MM.1S (cell line): ENCODE measurements around the gene SEPTIN10.
A peak's percentile ranks its signal among the peaks of the same experiment; 100 is the strongest.

ENCODE experiments used
- DNase-seq: peaks from one replicate; pipeline ENCODE4 v3.0.0-alpha.2; 2015
- H2AFZ ChIP-seq: fragments of 300-600 bp; sonication (generic); 2 replicates; pipeline ENCODE4 v1.6.0; 2016; ENCODE audit warnings: antibody characterized with exemption, low read length
- H3F3A ChIP-seq: fragments of 300-600 bp; sonication (generic); 2 replicates; pipeline ENCODE4 v1.6.1; 2016; ENCODE audit warnings: mild to moderate bottlenecking, antibody characterized with exemption, low read length, moderate library complexity, mixed read lengths; ENCODE audit not compliant: insufficient read depth
- H3K27ac ChIP-seq: fragments of 300-600 bp; sonication (generic); 2 replicates; pipeline ENCODE4 v1.5.1; 2016; ENCODE audit warnings: mild to moderate bottlenecking, low read length
- H3K27me3 ChIP-seq: fragments of 300-600 bp; sonication (generic); replicated peaks from 2 replicates; pipeline ENCODE4 v1.6.0; 2016; ENCODE audit warnings: low read length; ENCODE audit not compliant: insufficient read depth
- H3K36me3 ChIP-seq: fragments of 300-600 bp; sonication (generic); replicated peaks from 2 replicates; pipeline ENCODE4 v1.6.1; 2016; ENCODE audit warnings: mild to moderate bottlenecking, low read length, mixed read lengths; ENCODE audit not compliant: insufficient read depth
- H3K4me1 ChIP-seq: fragments of 300-600 bp; sonication (generic); 2 replicates; pipeline ENCODE4 v1.6.1; 2016; ENCODE audit warnings: low read length, mixed read lengths
- H3K4me2 ChIP-seq: fragments of 300-600 bp; sonication (generic); 2 replicates; pipeline ENCODE4 v1.6.0; 2016; ENCODE audit warnings: low read depth, low read length
- H3K4me3 ChIP-seq: fragments of 300-600 bp; sonication (generic); 2 replicates; pipeline ENCODE4 v1.5.1; 2016; ENCODE audit warnings: low read length, mixed read lengths
- H3K79me2 ChIP-seq: fragments of 300-600 bp; sonication (generic); 2 replicates; pipeline ENCODE4 v1.6.1; 2016; ENCODE audit warnings: mixed run types, low read length, mixed read lengths
- H3K9ac ChIP-seq: fragments of 300-600 bp; sonication (generic); 2 replicates; pipeline ENCODE4 v1.6.1; 2016; ENCODE audit warnings: low read length, mixed read lengths
- H3K9me2 ChIP-seq: fragments of 300-600 bp; sonication (generic); replicated peaks from 2 replicates; pipeline ENCODE4 v1.6.1; 2016; ENCODE audit warnings: mild to moderate bottlenecking, low read length, mixed read lengths; ENCODE audit not compliant: insufficient read depth
- H3K9me3 ChIP-seq: fragments of 300-600 bp; sonication (generic); replicated peaks from 2 replicates; pipeline ENCODE4 v1.6.1; 2016; ENCODE audit warnings: mild to moderate bottlenecking, low read length, mixed read lengths; ENCODE audit not compliant: insufficient read depth
- H4K20me1 ChIP-seq: fragments of 300-600 bp; sonication (generic); 2 replicates; pipeline ENCODE4 v1.6.1; 2016; ENCODE audit warnings: mild to moderate bottlenecking, low read length, moderate library complexity, mixed read lengths; ENCODE audit not compliant: insufficient read depth
- EZH2 ChIP-seq: fragments of 300-600 bp; sonication (generic); optimal IDR thresholded peaks from 2 replicates; pipeline ENCODE3; 2017; ENCODE audit warnings: low read depth, mild to moderate bottlenecking, antibody characterized with exemption, low read length, mixed read lengths
- EZH2phosphoT487 ChIP-seq: fragments of 300-600 bp; sonication (generic); IDR thresholded peaks from 2 replicates; pipeline ENCODE4 v1.6.1; 2018; ENCODE audit warnings: antibody characterized with exemption, low read length
- TF ChIP-seq, protein P1 (sequence below): fragments of 300-600 bp; sonication (generic); IDR thresholded peaks from 2 replicates; pipeline ENCODE4 v1.5.1; 2016; ENCODE audit warnings: antibody characterized with exemption, low read length, mixed read lengths

The SEPTIN10 gene

DNA sequence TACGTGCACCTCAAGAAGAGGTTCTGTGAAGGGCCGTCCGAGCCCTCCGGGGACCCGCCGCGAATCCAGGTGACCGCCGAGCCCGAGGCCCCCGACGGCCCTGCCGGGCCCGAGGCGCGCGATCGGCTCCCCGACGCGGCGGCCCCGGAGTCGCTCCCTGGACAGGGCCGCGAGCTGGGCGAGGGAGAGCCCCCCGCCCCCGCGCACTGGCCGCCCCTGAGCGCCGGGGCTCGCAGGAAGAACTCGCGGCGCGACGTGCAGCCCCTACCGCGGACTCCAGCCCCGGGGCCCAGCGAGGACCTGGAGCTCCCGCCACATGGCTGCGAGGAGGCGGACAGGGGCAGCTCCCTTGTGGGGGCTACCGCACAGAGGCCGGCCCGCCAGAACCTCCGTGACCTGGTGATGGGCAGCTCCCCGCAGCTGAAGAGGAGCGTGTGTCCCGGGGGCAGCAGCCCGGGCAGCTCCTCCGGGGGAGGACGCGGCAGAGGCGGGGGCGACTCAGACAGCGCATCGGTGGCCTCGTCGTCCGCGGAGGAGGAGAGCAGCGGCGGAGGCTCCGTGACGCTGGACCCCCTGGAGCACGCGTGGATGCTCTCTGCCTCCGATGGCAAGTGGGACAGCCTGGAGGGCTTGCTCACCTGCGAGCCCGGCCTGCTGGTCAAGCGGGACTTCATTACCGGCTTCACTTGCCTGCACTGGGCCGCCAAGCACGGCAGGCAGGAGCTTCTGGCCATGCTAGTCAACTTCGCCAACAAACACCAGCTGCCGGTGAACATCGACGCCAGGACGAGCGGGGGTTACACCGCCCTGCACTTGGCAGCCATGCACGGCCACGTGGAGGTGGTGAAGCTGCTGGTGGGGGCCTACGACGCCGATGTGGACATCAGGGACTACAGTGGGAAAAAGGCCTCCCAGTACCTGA lies 1.2 kb upstream of the SEPTIN10 start:
- Histone ChIP-seq H2AFZ (no peak overlapping the region), H3K4me2 (peak overlapping the region; percentile 37; the same call in 1 of the 2 replicates)

DNA sequence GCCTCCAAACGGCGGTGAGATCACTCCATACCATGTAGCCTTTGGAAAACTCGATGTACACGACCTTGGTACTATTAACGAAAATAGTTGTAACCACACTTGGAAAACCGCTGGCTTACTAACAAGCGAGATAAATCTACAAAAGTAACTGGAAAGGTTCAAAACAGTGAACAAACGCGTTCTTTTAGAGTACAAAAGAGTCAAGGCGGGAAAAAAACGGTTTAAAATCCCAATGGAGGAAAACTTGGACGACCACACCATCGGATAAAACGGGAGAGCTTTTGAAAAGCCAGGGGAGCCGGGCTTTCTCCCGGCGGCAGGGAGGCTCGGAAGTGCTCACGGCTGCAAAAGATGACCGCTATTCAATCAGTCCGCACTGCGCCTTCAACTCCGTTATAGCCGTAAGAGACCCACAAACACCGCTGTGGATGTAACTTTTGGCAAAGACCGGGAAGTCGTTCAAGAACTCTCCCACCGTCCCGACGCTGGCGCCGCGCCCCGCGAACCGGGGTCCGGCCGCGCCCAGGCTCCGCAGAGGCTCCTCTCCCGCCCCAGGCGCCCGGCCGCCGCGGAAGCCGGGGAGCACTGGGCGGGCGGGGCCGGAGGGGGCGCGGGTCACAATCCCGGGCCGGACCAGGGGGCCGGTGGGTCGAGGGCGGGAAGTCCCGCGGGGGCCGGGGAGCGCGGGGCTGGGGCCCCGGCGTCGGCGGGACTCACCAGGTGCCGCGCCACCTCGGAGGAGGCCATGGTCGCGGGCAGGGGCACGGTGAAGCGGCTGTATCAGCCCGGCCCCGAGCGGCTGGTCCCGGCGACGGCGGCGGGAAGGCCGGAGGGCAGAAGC lies 465 bp downstream of the SEPTIN10 start:
- peak overlapping the region; percentile 95 for H3K4me3 ChIP-seq
- H3K9me2 ChIP-seq, result no peaks in the 10 kb centered on the region
- H3F3A ChIP-seq, result peaks cover 35% of the 10 kb centered on the region
- no peaks in the 10 kb centered on the region for H3K9me3 ChIP-seq
- no peaks in the 10 kb centered on the region for H3K36me3 ChIP-seq
- H2AFZ ChIP-seq, result peak overlapping the region; percentile 48; the same call in 1 of the 2 replicates
- no peaks in the 10 kb centered on the region for H4K20me1 ChIP-seq
- peak overlapping the region; percentile 81 for H3K4me2 ChIP-seq
- TF ChIP-seq, protein P1, sequence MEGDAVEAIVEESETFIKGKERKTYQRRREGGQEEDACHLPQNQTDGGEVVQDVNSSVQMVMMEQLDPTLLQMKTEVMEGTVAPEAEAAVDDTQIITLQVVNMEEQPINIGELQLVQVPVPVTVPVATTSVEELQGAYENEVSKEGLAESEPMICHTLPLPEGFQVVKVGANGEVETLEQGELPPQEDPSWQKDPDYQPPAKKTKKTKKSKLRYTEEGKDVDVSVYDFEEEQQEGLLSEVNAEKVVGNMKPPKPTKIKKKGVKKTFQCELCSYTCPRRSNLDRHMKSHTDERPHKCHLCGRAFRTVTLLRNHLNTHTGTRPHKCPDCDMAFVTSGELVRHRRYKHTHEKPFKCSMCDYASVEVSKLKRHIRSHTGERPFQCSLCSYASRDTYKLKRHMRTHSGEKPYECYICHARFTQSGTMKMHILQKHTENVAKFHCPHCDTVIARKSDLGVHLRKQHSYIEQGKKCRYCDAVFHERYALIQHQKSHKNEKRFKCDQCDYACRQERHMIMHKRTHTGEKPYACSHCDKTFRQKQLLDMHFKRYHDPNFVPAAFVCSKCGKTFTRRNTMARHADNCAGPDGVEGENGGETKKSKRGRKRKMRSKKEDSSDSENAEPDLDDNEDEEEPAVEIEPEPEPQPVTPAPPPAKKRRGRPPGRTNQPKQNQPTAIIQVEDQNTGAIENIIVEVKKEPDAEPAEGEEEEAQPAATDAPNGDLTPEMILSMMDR, result no peak
- TF ChIP-seq EZH2phosphoT487 (no peak), EZH2 (no peak)
- peaks cover 80% of the 10 kb centered on the region for H3K79me2 ChIP-seq
- peaks cover 46% of the 10 kb centered on the region for H3K4me1 ChIP-seq
- H3K9ac ChIP-seq, result peak overlapping the region; percentile 91
- peak; percentile 58 for DNase-seq
- H3K27me3 ChIP-seq, result no peaks in the 10 kb centered on the region
- H3K27ac ChIP-seq, result peak overlapping the region; percentile 81

More for the DNA sequence above, 1.2 kb upstream of the SEPTIN10 start:
- no peaks in the 10 kb centered on the region for H3K36me3 ChIP-seq
- no peaks in the 10 kb centered on the region for H3K9me3 ChIP-seq
- peaks cover 51% of the 10 kb centered on the region for H3K4me1 ChIP-seq
- peaks cover 64% of the 10 kb centered on the region for H3K79me2 ChIP-seq
- H3K9me2 ChIP-seq, result no peaks in the 10 kb centered on the region
- H4K20me1 ChIP-seq, result no peaks in the 10 kb centered on the region
- H3K4me3 ChIP-seq, result peak overlapping the region; percentile 61; the same call in 1 of the 2 replicates
- peaks cover 39% of the 10 kb centered on the region for H3F3A ChIP-seq
- H3K27ac ChIP-seq, result peak overlapping the region; percentile 81; the same call in 1 of the 2 replicates
- no peaks in the 10 kb centered on the region for H3K27me3 ChIP-seq
- 0 out of 2 replicates have a peak overlapping the region, but pooled peaks have one; percentile 14 for H3K9ac ChIP-seq
- TF ChIP-seq, protein P1, result no peak
- TF ChIP-seq EZH2, result no peak
- TF ChIP-seq EZH2phosphoT487, result no peak
- DNase-seq, result no peak

DNA sequence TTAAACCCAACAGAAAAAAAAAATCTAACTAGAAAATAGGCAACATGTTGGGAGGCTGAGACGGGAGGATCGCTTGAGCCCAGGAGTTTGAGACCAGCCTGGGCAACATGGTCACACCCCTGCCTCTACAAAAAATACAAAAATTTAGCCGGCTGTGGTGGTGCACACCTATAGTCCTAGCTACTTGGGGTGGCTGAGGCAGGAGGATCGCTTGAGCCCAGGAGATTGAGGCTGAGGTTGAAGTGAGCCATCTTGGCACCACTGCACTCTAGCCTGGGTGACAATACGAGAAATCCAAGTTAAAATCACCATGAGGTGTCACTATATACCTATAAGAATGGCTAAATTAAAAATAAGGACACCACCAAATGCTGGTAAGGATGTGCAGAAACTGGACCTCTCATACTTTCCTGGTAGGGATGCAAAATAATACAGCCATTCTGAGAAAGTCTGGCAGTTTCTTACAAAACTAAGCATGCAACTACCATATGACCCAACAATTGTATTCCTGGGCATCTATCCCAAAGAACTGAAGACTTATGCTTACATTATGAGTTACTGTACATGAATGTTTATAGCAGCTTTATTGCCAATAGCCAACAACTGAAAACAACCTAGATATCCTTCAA lies 2.2 kb downstream of the SEPTIN10 start:
- no peaks in the 10 kb centered on the region for H3K9me2 ChIP-seq
- H4K20me1 ChIP-seq, result no peaks in the 10 kb centered on the region
- peak; percentile 66 for DNase-seq
- peak overlapping the region; percentile 91; the same call in 1 of the 2 replicates for H3K9ac ChIP-seq
- H3K36me3 ChIP-seq, result no peaks in the 10 kb centered on the region
- peak overlapping the region; percentile 81 for H3K4me2 ChIP-seq
- peaks cover 84% of the 10 kb centered on the region for H3K79me2 ChIP-seq
- H3K4me1 ChIP-seq, result peaks cover 38% of the 10 kb centered on the region
- H2AFZ ChIP-seq, result no peak overlapping the region
- no peak overlapping the region; the same call in 1 of the 2 replicates for H3K27ac ChIP-seq
- TF ChIP-seq, protein P1, result peak; percentile 45
- no peak for TF ChIP-seq EZH2
- no peaks in the 10 kb centered on the region for H3K27me3 ChIP-seq
- peaks cover 24% of the 10 kb centered on the region for H3F3A ChIP-seq
- H3K4me3 ChIP-seq, result peak overlapping the region; percentile 95
- H3K9me3 ChIP-seq, result no peaks in the 10 kb centered on the region
